CD14-positive monocyte (primary cell): ENCODE data around the gene SIRT7. TPM values are rescaled to one million over a fixed set of nuclear protein-coding genes. Genes with fewer than 3 reads are reported as not detected.
A peak's percentile ranks its signal among the peaks of the same experiment; 100 is the strongest.

ENCODE experiments used
- DNase-seq, 3 donors: peaks; one replicate each; pipeline ENCODE4 v3.0.0-alpha.2; 2011 to 2022
- H2AFZ ChIP-seq: 2 replicates; pipeline ENCODE4 v1.6.0; 2012; ENCODE audit warnings: mild to moderate bottlenecking, low read depth, low read length, inconsistent platforms; ENCODE audit not compliant: insufficient read depth, poor library complexity, severe bottlenecking
- H3K27ac ChIP-seq, 2 donors: 1 replicate in 1 of 2; 2 replicates in 1 of 2; pipeline ENCODE4 v1.5.1; 2012 to 2013; ENCODE audit warnings: low read length in 2 of 2, control low read depth in 1 of 2, inconsistent platforms in 1 of 2, low read depth in 1 of 2, mild to moderate bottlenecking in 1 of 2
- H3K27me3 ChIP-seq, 2 donors: one replicate each; pipeline versions ENCODE4 v1.6.0 to v1.6.1; 2011 to 2013; ENCODE audit warnings: low read length in 2 of 2; ENCODE audit not compliant: control insufficient read depth in 2 of 2, insufficient read depth in 2 of 2
- H3K36me3 ChIP-seq, 2 donors: replicated peaks in 1 of 2; 1 replicate in 1 of 2; 2 replicates in 1 of 2; pipeline versions ENCODE4 v1.5.1 to v1.6.1; 2012 to 2013; ENCODE audit warnings: low read length in 2 of 2, control low read depth in 1 of 2, inconsistent platforms in 1 of 2, mild to moderate bottlenecking in 1 of 2; ENCODE audit not compliant: insufficient read depth in 2 of 2, control insufficient read depth in 1 of 2
- H3K4me1 ChIP-seq, 2 donors: 1 replicate in 1 of 2; 2 replicates in 1 of 2; pipeline versions ENCODE4 v1.5.1 to v1.6.1; 2012 to 2013; ENCODE audit warnings: low read length in 2 of 2, control low read depth in 1 of 2, inconsistent platforms in 1 of 2, mild to moderate bottlenecking in 1 of 2, moderate library complexity in 1 of 2; ENCODE audit not compliant: insufficient read depth in 2 of 2, control insufficient read depth in 1 of 2
- H3K4me2 ChIP-seq: replicated peaks from 2 replicates; pipeline ENCODE3; 2012; ENCODE audit warnings: low read length, moderate library complexity, mild to moderate bottlenecking; ENCODE audit not compliant: poor library complexity, severe bottlenecking; ENCODE audit errors: extremely low read depth
- H3K4me3 ChIP-seq, 3 experiments: fragments of 200-600 bp in 1 of 3; sonication (generic) in 1 of 3; replicated peaks in 1 of 3; 1 replicate in 2 of 3; 2 replicates in 1 of 3; pipeline ENCODE4 v1.5.1; 2011 to 2013; ENCODE audit warnings: low read length in 3 of 3, mild to moderate bottlenecking in 3 of 3, control low read depth in 2 of 3, low read depth in 2 of 3, inconsistent platforms in 1 of 3, moderate library complexity in 1 of 3
- H3K79me2 ChIP-seq: 2 replicates; pipeline ENCODE4 v1.6.0; 2012; ENCODE audit warnings: mild to moderate bottlenecking, control low read depth, inconsistent platforms, low read length, moderate library complexity; ENCODE audit not compliant: insufficient read depth
- H3K9ac ChIP-seq: 2 replicates; pipeline ENCODE4 v1.6.0; 2017; ENCODE audit warnings: low read length, mild to moderate bottlenecking; ENCODE audit not compliant: insufficient read depth, poor library complexity, severe bottlenecking
- H3K9me3 ChIP-seq, 2 donors: replicated peaks in 1 of 2; 1 replicate in 1 of 2; 2 replicates in 1 of 2; pipeline versions ENCODE4 v1.5.1 to v1.6.1; 2012 to 2013; ENCODE audit warnings: low read length in 2 of 2, control low read depth in 1 of 2; ENCODE audit not compliant: control insufficient read depth in 1 of 2, insufficient read depth in 1 of 2
- H4K20me1 ChIP-seq: 2 replicates; pipeline ENCODE4 v1.6.0; 2012; ENCODE audit warnings: mild to moderate bottlenecking, low read length, control low read depth, moderate library complexity; ENCODE audit not compliant: insufficient read depth
- H3K27ac Mint-ChIP-seq, 7 donors: one replicate each; pipeline ENCODE4 v1.8.0; 2020; ENCODE audit warnings: mild to moderate bottlenecking in 7 of 7, mixed read lengths in 7 of 7, moderate library complexity in 6 of 7, inconsistent platforms in 2 of 7
- H3K27me3 Mint-ChIP-seq, 3 donors: one replicate each; pipeline ENCODE4 v1.8.0; 2021 to 2022; ENCODE audit warnings: low read depth in 3 of 3, mild to moderate bottlenecking in 3 of 3, mixed read lengths in 3 of 3, moderate library complexity in 3 of 3, inconsistent platforms in 1 of 3
- H3K36me3 Mint-ChIP-seq, 2 donors: one replicate each; pipeline ENCODE4 v1.8.0; 2020; ENCODE audit warnings: mixed read lengths in 2 of 2, inconsistent platforms in 1 of 2, mild to moderate bottlenecking in 1 of 2
- H3K4me1 Mint-ChIP-seq: one replicate; pipeline ENCODE4 v1.8.0; 2020; ENCODE audit warnings: mild to moderate bottlenecking, mixed read lengths
- H3K4me3 Mint-ChIP-seq, 2 donors: one replicate each; pipeline ENCODE4 v1.8.0; 2020; ENCODE audit warnings: mild to moderate bottlenecking in 2 of 2, mixed read lengths in 2 of 2, moderate library complexity in 1 of 2
- H3K9me3 Mint-ChIP-seq, 7 donors: one replicate each; pipeline ENCODE4 v1.8.0; 2020 to 2022; ENCODE audit warnings: mixed read lengths in 7 of 7, mild to moderate bottlenecking in 6 of 7, moderate library complexity in 6 of 7, inconsistent platforms in 2 of 7
- CTCF ChIP-seq: fragments of 200-600 bp; IDR thresholded peaks from one replicate; pipeline ENCODE4 v1.8.0; 2022; ENCODE audit warnings: antibody characterized with exemption, mild to moderate bottlenecking
- WGBS: methylation state at CpG from one replicate; pipeline ENCODE4 v1.1.5; 2013; ENCODE audit warnings: missing lambda C conversion rate; ENCODE audit not compliant: insufficient coverage; 5-methylcytosine and 5-hydroxymethylcytosine counted together
- intact Hi-C, 2 donors: fragments of 100-400 bp; cut with micrococcal nuclease; formaldehyde crosslinking; loops; one replicate each; pipeline versions ENCODE4 v1.15.0 to v1.15.1; 2023
- polyA plus RNA-seq, 3 donors: library from polyadenylated mRNA; depleted of rRNA in 1 of 3; unstranded in 2 of 3; stranded (reverse) in 1 of 3; fragments of 300-500 nt in 2 of 3; fragments of >200 nt in 1 of 3; fragmentation: Illumina TruSeq in 2 of 3; gene quantifications; 1 replicate in 2 of 3; 2 replicates in 1 of 3; pipeline ENCODE4 v1.2.3, GENCODE V29; 2012 to 2021

SIRT7 gene
- polyA plus RNA-seq, 3 donors: 22.5 to 73.5 (median 23.7) TPM

DNA sequence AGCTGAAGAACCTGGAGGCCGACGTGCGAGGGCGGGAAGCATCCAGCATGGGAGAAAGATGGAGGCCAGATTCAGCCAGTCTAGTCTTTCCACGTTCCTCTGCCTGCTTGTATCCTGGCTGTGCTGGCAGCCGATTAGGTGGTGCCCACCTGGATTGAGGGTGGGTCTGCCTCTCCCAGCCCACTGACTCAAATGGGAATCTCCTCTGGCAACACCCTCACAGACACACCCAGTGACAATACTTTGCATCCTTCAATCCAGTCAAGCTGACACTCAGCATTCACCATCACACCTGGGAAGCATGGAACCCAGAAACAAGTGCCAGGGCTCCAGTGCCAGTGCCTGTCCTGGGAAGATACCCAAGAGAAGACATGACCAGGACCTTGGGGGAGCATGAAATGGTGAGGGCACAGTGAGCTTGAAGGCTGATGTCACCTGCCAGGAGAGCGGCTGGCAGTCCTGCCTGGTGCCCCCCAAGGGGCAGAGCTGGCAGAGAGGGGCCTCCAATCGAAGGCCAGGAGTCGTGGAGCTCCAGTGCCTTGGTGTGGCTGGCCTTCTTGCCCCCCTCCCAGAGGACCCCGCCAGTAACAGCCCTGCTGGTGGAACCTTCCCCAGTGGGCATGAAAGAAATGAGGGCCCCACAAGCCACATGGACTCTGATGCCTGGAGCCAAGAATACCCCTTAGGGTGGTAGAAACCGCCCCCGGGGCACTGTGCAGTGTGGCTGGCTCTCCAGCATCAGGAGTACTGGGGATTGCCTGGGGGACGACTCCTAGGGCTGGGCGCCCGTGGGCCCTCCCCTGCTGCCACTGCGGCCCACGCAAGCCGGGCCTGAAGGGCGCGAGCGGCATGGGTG is 16.6 kb downstream of the SIRT7 start:
- Mint-ChIP-seq H3K36me3 (peaks cover 58 to 70% of the 10 kb centered on the region in 2 donors), H3K4me3 (peak overlapping the region in 1 of 2 donors; percentile 77), H3K27me3 (peaks cover 19 to 33% (median 21%) of the 10 kb centered on the region in 3 donors), H3K4me1 (peaks cover 2% of the 10 kb centered on the region), H3K27ac (peak overlapping the region in 1 of 7 donors; percentile 4), H3K9me3 (peaks cover 0 to 12% (median 0%) of the 10 kb centered on the region in 7 donors)
- no peak overlapping the region for H3K4me3 ChIP-seq
- peaks cover 27% of the 10 kb centered on the region for H4K20me1 ChIP-seq
- peaks cover 0 to 12% of the 10 kb centered on the region in 2 donors for H3K4me1 ChIP-seq
- H3K4me2 ChIP-seq: peak overlapping the region; percentile 31
- H2AFZ ChIP-seq: no peak overlapping the region
- DNase-seq: no peak
- peaks cover 3 to 20% of the 10 kb centered on the region in 2 donors for H3K27me3 ChIP-seq
- no peak for TF ChIP-seq CTCF
- H3K36me3 ChIP-seq: peaks cover 43 to 57% of the 10 kb centered on the region in 2 donors
- H3K27ac ChIP-seq: no peak overlapping the region
- WGBS: 52% methylated on average over 19 of the region's 21 CpGs
- no peak overlapping the region for H3K9ac ChIP-seq
- no peaks in the 10 kb centered on the region for H3K9me3 ChIP-seq
- peaks cover 5% of the 10 kb centered on the region for H3K79me2 ChIP-seq
- intact Hi-C loops: no loop called here

DNA sequence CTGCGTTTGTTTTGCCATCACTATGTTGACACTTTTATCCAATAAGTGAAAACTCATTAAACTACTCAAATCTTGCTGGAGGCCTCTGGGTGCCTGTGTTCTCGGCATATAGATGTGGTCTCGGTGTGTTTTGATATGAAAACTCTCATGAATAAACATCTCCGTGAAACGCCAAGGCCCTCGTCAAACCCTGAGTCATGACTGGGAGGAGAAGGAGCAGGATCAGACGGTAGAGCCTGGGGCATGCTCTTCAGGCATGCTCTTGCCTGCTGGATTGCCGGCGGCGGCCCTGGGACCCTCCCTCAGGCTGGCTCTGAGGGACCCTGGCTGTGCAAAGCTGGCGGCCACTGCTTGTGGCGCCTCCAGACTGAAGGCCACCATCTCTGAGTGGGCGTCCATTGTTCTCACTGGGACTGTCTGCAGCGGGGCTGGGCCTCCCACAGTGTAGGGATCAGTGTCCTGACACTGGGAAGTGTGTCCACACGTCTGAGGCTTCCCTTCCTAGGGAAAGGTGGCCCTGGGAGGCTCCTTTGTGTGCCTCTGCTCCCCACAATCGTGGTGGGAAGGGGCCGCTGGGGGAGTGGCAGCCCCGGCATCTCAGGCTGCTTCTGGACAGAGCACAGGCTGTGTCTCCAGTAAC is 17.7 kb downstream of the SIRT7 start:
- Histone ChIP-seq H3K9ac (no peak overlapping the region), H3K79me2 (peaks cover 5% of the 10 kb centered on the region), H3K36me3 (peaks cover 37 to 64% of the 10 kb centered on the region in 2 donors), H3K4me2 (no peak overlapping the region), H3K27me3 (peaks cover 3 to 20% of the 10 kb centered on the region in 2 donors), H3K4me3 (no peak overlapping the region), H4K20me1 (peaks cover 27% of the 10 kb centered on the region), H3K9me3 (no peaks in the 10 kb centered on the region), H3K27ac (no peak overlapping the region), H2AFZ (no peak overlapping the region), H3K4me1 (peaks cover 0 to 12% of the 10 kb centered on the region in 2 donors)
- H3K4me3 Mint-ChIP-seq: no peak overlapping the region
- peaks cover 59 to 74% of the 10 kb centered on the region in 2 donors for H3K36me3 Mint-ChIP-seq
- no peak for DNase-seq
- peaks cover 0 to 12% (median 0%) of the 10 kb centered on the region in 7 donors for H3K9me3 Mint-ChIP-seq
- H3K27ac Mint-ChIP-seq: no peak overlapping the region
- intact Hi-C loops: no loop called here
- no peak for TF ChIP-seq CTCF
- H3K4me1 Mint-ChIP-seq: peaks cover 2% of the 10 kb centered on the region
- 87% methylated on average over 13 of the region's 18 CpGs for WGBS
- peaks cover 19 to 33% (median 21%) of the 10 kb centered on the region in 3 donors for H3K27me3 Mint-ChIP-seq
